GM12875 (cell line): ENCODE results near the gene NETO2.
"Not testable (repeated sequence)": the region's sequence is repeated elsewhere in the genome, so short reads cannot be mapped to it uniquely, and the experiment has no call there.

ENCODE experiments used
- H3K4me3 ChIP-seq: one replicate; pipeline ENCODE4 v1.5.1; 2011; ENCODE audit warnings: low read depth, low read length, control low read depth
- CTCF ChIP-seq: IDR thresholded peaks from 2 replicates; pipeline ENCODE4 v1.5.1; 2011; ENCODE audit warnings: low read depth, mild to moderate bottlenecking, control low read depth, inconsistent platforms, low read length, moderate library complexity, borderline replicate concordance; ENCODE audit not compliant: insufficient read depth

NETO2 gene

GRCh38 chr16:47160422-47160821 lies 16.7 kb upstream of the NETO2 start:
- H3K4me3 ChIP-seq: no peak overlapping the region
- no peak for TF ChIP-seq CTCF

- H3K4me3 ChIP-seq: no peak overlapping the region
- TF ChIP-seq CTCF: no peak
Measured at GRCh38 chr16:47158992-47159391, 15.2 kb upstream of the NETO2 start.

GRCh38 chr16:47156680-47157215 lies 13.0 kb upstream of the NETO2 start:
- no peak for TF ChIP-seq CTCF
- H3K4me3 ChIP-seq: no peak overlapping the region

- not testable (repeated sequence) for H3K4me3 ChIP-seq
Measured at GRCh38 chr16:47152501-47152900, 8.8 kb upstream of the NETO2 start.

GRCh38 chr16:47150067-47150466 lies 6.3 kb upstream of the NETO2 start:
- no peak for TF ChIP-seq CTCF
- no peak overlapping the region for H3K4me3 ChIP-seq

- TF ChIP-seq CTCF: no peak
- H3K4me3 ChIP-seq: peak overlapping the region; percentile 78
Measured at GRCh38 chr16:47144559-47144877, 773 bp upstream of the NETO2 start.

DNA sequence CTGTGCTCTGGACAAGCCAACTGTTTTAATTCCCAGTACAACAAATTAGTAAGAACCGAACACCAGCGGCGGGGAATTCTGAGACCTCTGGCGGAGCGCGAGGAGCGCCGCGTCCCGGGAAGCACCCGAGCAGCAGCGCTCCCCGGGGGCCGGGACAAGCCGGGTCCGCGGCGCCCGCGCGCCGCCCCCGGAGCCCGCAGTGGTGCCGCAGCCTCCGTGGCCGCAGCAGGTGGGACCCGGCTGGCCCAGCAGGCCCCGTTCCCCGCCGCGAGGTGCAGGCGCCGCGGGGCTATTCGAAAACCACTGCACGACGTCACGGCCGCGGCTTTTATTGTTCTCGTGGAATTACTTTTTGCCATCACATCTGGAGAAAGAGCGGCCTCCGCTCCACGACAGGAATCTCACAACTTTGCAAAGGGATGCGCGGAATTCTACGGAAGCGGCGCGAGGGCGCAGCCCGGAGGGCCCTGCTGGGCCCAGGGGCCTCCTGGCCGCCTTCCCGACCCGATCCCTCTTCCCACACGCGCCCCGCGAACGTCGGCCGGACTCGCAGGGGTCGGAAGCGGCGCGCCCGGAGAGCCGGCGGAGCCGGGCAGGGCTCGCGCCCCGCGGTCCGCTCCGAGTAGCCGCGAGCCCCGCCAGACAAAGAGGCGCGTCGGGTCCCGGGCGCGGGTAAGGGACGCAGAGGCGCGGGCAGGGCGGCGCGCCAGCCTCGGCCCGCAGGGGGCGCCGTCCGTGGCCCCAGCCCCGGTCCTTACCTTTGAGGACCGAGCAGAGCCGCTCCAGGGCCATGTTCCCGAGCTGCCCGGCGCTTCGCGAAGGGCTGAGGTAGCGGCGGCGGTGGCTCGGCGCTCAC lies 696 bp downstream of the NETO2 start:
- H3K4me3 ChIP-seq: peak overlapping the region; percentile 78
- peak; percentile 91 for TF ChIP-seq CTCF
